Peyer's patch (tissue), 4 donors: ENCODE results near the gene SLC9A7.

ENCODE experiments used
- POLR2A ChIP-seq, 2 donors: fragments of 450-650 bp; IDR thresholded peaks; one replicate each; pipeline ENCODE4 v1.5.1; 2017; ENCODE audit warnings: antibody characterized with exemption in 2 of 2, mild to moderate bottlenecking in 2 of 2, moderate library complexity in 2 of 2
- TF ChIP-seq, protein P1 (sequence below), 6 experiments: fragments of 450-650 bp in 4 of 6; fragments of 200-600 bp in 2 of 6; sonication (generic) in 1 of 6; IDR thresholded peaks; one replicate each; pipeline ENCODE4 v1.5.1; 2017 to 2019; ENCODE audit warnings: antibody characterized with exemption in 6 of 6, mild to moderate bottlenecking in 3 of 6, moderate library complexity in 1 of 6

- TF ChIP-seq, protein P1, sequence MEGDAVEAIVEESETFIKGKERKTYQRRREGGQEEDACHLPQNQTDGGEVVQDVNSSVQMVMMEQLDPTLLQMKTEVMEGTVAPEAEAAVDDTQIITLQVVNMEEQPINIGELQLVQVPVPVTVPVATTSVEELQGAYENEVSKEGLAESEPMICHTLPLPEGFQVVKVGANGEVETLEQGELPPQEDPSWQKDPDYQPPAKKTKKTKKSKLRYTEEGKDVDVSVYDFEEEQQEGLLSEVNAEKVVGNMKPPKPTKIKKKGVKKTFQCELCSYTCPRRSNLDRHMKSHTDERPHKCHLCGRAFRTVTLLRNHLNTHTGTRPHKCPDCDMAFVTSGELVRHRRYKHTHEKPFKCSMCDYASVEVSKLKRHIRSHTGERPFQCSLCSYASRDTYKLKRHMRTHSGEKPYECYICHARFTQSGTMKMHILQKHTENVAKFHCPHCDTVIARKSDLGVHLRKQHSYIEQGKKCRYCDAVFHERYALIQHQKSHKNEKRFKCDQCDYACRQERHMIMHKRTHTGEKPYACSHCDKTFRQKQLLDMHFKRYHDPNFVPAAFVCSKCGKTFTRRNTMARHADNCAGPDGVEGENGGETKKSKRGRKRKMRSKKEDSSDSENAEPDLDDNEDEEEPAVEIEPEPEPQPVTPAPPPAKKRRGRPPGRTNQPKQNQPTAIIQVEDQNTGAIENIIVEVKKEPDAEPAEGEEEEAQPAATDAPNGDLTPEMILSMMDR (IDR thresholded peaks at IDR 0.05), result no peak
- no peak for TF ChIP-seq POLR2A (IDR thresholded peaks at IDR 0.05)
Measured at GRCh38 chrX:46628460-46629371, 130.2 kb downstream of the SLC9A7 start.
